NB4 (cell line): ENCODE data around the gene KIF13A.
A peak's percentile ranks its signal among the peaks of the same experiment; 100 is the strongest.

Experiments used
- DNase-seq: peaks from one replicate; pipeline ENCODE4 v3.0.0; 2010; ENCODE audit warnings: low read depth
- H3K4me3 ChIP-seq: one replicate; pipeline ENCODE4 v1.5.1; 2011; ENCODE audit warnings: mild to moderate bottlenecking, low read depth, low read length, moderate library complexity
- CTCF ChIP-seq: IDR thresholded peaks from one replicate; pipeline ENCODE4 v1.5.1; 2012; ENCODE audit warnings: low read depth, low read length
- MAX ChIP-seq: IDR thresholded peaks from 2 replicates; pipeline ENCODE4 v1.6.1; 2011; ENCODE audit warnings: low read depth, low read length
- MYC ChIP-seq: IDR thresholded peaks from 2 replicates; pipeline ENCODE4 v1.6.1; 2011; ENCODE audit warnings: low read depth, low read length
- POLR2A ChIP-seq: IDR thresholded peaks from 2 replicates; pipeline ENCODE4 v1.6.1; 2011; ENCODE audit warnings: mild to moderate bottlenecking; ENCODE audit not compliant: insufficient read length; ENCODE audit errors: extremely low read depth

KIF13A gene

DNA sequence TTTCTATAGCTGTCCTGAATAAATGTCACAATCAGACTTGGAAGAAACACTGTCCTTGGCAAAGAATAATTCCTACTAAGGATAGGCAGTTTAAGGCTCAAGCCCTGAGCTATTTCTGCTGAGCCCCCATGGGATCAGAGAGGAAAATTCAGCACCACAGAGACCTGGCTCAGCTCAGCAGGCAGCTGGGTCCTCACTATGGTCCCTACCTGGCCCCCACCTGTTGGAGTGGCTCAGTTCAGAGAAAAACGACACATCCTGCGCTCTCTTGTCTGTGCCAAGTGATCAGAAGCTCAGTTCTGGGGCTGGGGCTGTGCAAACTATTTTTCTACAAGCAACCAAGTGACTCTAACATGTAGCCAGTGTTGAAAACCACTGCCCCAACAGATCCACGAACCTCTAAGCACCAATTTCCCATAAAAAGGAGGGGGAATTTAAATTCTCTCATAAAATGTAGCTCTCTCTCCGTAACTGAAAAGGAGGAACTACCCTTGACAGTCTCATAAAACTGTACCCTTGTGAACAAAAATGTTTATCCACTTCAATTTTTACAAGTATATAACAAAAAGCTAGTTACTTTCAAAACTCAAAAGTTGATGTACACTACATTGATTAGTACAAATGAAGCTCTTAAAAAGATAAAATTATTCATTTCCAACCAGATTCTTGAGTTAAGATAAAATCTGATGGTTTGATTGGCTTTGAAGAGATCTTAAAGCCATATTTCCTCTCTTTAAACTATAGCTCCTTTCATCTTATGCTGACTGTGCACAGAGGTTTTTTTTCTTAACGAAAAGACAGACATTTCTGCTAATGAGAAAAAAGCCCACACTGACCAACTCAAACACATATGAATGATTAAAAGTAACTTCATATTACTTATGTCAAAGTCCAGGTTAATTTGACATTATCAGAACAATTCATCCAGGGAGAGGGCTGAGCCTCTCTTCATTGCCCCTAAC, 52.0 kb downstream of the KIF13A start:
- H3K4me3 ChIP-seq: no peak overlapping the region
- no peak for TF ChIP-seq MYC
- TF ChIP-seq POLR2A: no peak
- TF ChIP-seq CTCF: no peak
- TF ChIP-seq MAX: no peak

DNA sequence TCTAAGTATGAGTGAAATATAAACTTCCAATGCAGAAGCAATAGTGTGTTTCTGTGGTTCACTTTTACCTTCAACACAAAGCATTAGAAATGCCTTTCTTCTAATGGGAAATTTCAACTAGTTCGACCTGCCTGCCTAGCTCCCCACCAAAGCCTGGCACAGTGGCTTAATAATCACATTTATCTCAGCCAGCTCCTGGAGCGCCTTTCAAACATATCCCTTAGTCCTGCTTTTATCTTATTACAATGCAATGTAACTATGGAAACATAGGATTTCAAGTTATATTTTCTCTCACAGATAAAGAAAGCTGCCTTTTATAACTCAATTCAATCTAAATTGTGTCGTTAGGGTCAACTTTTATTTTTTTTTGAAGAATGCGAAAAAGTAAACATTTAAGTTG, 53.7 kb downstream of the KIF13A start:
- no peak for DNase-seq
- no peak for TF ChIP-seq CTCF
- TF ChIP-seq POLR2A: no peak
- TF ChIP-seq MAX: no peak
- no peak for TF ChIP-seq MYC

More for the DNA sequence above, 52.0 kb downstream of the KIF13A start:
- peak; percentile 11 for DNase-seq

DNA sequence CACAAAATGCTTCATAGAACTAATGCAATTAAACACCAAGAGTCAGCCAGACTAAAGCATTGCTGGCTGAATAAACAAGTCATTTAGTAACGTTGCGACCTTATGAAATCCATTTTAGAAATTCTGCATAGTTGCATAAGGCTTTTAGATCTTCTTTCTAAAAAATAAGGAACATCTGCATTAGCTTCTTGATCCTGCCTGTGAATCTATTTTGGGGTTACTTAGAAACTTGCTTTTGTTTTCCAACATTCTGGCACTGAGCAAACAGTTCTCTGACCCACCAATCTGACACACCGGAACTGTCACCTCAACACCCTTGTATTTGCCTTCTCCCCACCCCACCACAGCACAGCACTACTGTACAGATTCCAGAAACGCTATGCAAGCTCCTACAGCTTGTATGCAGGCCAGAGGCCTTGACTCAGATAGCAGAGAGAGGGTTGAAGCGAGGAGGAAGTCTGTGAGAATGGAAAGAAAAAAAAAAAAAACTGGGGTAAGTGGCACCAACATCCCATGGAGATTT, 55.0 kb downstream of the KIF13A start:
- TF ChIP-seq MAX (no peak), CTCF (no peak)
- H3K4me3 ChIP-seq: no peak overlapping the region
- DNase-seq: no peak

More for the DNA sequence above, 53.7 kb downstream of the KIF13A start:
- no peak overlapping the region for H3K4me3 ChIP-seq

DNA sequence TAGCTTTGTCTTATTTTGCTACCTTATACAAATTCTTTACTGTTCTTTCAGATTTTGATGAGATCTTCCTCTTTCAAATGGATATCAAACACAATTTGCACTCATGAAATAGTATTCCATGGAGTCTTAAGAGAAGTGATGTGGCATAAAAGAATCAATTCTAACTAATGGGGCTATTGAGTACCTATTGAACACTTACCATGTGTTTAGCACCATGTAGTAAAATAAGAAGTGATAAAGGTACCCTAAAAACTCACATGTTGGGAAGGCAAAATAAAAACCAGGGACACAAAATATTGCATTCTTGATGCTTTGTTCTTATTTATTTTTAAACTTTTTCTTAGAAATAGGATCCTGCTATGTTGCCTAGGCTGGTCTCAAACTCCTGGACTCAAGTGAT, 56.2 kb downstream of the KIF13A start:
- TF ChIP-seq CTCF: no peak
- no peak for DNase-seq
- H3K4me3 ChIP-seq: no peak overlapping the region

- no peak overlapping the region for H3K4me3 ChIP-seq
- TF ChIP-seq MYC: no peak
- TF ChIP-seq POLR2A: no peak
- no peak for DNase-seq
These were observed 57.0 kb downstream of the KIF13A start for GRCh38 chr6:17930321-17930993.

GRCh38 chr6:17928514-17929430, 58.7 kb downstream of the KIF13A start:
- no peak overlapping the region for H3K4me3 ChIP-seq
- no peak for TF ChIP-seq POLR2A
- no peak for DNase-seq
